GM12872 (cell line): ENCODE results near the gene TMEM35B.

Experiments used
- TF ChIP-seq, protein P1 (sequence below): IDR thresholded peaks from 3 replicates; pipeline ENCODE4 v1.5.1; 2011; ENCODE audit warnings: low read depth, mild to moderate bottlenecking, low read length, moderate library complexity; ENCODE audit not compliant: insufficient read depth

Gene TMEM35B

DNA sequence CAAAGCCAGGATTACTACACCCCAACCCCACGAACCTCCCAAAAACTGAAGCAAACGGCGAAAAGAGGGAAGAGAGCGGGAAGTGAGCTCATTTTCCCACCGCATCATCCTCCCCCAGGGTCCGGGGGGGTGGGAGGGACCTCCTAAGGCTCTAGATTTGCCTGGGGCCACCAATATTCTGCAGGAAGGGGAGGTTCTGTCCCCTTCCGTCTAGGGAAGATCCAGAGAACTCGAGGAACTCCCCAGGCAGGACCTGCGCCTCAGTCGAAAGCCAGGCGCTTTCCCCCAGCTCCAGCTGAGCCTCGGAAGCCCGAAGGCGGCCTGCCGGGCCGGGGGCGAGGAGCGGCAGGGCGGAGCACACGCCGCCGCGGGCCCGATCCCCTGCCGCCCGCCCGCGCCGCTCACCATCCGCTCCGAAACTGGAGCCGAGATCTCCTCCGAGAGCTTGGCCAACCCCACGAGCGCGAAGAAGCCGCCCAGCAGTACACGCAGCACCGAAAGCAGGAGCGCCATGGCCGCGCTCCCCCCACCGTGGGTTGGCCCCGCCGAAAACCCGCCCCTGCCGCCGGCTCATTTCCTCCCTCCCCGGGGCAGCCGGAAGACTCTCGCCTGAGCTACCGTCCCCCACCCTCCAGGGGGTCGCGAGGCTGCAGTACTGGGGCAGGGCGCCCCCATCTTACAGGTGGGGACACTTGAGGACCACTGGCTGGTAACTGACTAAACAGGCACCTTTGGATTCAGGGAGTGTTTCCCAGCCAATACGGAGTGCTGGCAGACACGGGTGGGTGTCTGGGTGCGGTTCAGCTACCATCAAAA, at the start of gene TMEM35B:
TMEM35B (minus strand) TSS at position 555 of the 816 bp plus-strand sequence; CDS start at position 513, 42 bp downstream.
- TF ChIP-seq, protein P1, sequence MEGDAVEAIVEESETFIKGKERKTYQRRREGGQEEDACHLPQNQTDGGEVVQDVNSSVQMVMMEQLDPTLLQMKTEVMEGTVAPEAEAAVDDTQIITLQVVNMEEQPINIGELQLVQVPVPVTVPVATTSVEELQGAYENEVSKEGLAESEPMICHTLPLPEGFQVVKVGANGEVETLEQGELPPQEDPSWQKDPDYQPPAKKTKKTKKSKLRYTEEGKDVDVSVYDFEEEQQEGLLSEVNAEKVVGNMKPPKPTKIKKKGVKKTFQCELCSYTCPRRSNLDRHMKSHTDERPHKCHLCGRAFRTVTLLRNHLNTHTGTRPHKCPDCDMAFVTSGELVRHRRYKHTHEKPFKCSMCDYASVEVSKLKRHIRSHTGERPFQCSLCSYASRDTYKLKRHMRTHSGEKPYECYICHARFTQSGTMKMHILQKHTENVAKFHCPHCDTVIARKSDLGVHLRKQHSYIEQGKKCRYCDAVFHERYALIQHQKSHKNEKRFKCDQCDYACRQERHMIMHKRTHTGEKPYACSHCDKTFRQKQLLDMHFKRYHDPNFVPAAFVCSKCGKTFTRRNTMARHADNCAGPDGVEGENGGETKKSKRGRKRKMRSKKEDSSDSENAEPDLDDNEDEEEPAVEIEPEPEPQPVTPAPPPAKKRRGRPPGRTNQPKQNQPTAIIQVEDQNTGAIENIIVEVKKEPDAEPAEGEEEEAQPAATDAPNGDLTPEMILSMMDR, result peak; percentile 26; the same call in 1 of the 3 replicates

DNA sequence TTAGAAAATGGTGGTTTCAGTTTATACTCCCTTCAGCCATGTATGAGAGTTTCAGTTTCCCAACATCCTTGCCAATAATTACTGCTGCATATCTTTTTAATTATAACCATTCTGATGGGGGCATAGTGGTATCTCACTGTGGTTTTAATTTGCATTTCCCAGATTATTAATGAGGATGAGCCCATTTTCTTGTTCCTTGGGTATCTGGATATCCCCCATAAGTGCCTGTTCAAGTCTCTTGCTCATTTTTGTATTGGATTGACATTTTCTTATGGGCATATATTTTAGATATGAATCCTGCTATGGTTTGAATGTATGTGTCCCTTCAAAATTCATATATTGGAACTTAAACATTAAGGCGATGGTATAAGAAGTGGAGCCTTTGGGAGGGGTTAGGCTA, 48.2 kb upstream of the TMEM35B start:
- TF ChIP-seq, protein P1, result no peak

DNA sequence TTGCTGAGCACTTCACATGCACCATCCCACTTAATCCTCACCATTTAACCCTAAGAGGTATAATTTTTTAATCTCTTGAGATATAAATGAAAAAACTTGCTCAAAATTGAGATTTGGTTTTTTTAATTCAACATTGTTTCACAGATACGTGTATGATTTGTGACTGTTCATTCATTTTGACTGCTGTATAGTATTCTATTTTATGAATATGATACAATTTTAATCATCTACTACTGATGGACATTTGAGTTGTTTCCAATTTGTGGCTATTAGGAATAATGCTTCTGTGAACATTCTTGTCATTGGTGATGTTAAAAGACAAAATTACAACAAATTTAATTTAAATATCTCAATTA, 47.2 kb upstream of the TMEM35B start:
- TF ChIP-seq, protein P1, result no peak

DNA sequence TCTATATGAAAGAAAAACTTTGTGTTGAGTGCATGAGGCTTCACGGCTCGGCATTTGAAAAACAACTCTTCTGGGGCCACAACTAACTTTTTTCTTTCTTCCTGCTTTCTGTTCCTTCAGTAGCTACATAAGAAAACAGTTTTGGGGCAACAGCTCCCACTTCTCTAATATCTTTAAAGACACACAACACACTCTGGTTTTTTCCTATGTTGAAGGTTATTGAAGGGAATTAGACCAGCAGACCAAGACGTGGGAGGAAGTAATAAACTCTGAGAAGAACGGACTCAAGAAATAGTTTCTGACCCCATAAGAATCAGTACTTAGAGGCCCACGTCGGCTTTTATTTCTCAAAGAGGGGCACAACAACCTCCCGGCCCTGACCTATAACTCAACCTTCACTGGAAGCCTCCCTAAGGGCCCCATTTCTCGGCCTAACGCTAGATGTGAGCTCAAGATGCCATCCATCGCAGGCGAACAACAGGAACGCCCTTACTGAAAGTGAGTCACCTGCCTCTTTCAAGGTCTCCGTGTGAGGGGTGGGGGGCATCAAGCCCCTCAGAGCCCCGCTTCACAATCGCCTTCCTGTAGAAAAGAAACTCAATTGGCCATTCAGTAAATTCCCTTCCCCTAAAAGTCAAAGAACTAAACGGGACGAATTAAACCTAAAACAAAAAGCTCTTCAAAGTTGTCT, 45.8 kb upstream of the TMEM35B start:
- TF ChIP-seq, protein P1, result no peak

DNA sequence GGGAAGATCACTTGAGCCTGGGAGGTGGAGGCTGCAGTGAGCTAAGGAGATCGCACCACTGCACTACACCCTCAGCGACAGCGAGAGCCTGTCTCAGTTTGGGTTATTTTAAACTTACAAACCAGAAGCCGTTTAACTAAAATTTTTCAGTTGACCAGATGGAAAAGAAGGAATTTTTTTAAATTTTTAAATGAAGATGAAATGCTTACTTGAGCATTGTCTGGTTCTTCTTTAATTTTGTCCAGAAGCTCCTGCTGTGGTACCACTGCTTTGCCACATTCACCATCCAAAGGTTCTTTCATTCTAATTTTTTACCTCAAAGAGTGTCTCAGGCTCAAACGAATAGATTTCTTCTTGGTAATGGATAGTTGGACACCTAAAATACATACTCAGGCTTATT, 45.2 kb upstream of the TMEM35B start:
- TF ChIP-seq, protein P1, result no peak

DNA sequence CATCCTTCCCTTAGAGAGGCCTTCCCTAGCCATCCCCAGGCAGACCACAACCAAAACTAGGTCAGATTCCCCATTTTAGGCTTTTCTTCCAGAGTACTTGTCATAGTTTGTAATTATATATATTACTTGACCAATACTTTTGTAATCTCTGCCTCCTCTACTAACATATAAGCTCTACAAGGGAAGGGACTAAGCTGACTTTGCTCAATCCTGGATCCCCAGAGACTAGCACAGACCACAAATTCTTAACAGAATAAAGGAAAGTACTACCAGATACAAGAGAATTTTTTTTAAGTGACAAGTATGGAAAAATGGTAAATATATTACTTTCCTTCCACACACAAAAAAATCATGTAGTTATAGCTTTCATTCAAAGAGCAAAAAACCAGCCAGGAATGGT, 44.6 kb upstream of the TMEM35B start:
- TF ChIP-seq, protein P1, result no peak

DNA sequence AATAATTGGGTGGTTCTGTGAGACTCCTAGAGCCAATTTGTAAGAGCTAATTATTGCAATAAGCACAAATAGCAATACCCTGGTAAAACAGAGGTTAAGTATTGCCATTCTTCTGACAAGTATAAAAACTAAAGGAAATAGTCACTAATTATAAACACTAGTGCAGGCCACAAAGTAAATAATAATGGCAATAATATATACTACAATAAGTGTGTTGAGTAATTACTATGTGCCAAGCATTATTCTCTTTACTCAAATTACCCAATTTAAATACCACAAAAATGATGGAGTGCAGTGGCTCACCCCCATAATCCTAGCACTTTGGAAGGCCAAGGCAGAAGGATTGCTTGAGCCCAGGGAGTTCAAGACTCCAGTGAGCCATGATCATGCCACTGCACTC, 31.3 kb upstream of the TMEM35B start:
- TF ChIP-seq, protein P1, result no peak
